ENCODE measurements around the gene FADS6. TPM values are rescaled to one million over a fixed set of nuclear protein-coding genes. Genes with fewer than 3 reads are reported as not detected.

The FADS6 gene
- total RNA-seq, 2 donors from 2014 or later = not detected

DNA sequence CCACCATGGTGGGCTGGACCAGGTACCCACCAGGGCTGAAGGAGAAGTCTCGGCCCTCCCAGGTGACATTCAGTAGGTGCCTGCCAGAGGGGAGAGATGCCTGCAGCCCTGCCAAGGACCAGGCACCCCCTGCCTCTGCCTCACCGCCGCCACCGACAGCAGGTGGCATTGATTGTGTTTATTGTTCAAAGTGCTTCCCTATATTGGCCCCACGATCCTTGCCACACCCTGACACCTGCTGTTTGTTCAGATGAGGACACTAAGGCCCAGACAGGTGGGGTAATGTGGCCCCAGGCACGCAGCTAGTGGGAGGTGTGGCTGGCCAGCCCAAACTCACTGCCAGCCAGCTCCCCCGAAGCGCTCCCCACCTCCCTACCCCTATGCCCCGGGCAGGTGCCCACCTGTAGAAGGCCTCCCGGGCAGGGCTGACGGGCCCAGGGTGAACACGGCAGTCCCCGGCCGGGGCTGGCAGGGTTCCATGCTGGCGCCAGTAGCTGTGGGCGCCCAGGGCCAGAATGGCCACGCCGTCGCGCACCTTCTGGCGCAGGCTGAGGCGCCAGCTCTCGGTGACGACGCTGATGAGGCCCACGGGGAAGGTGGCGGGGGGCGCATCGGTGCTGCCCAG lies 41.7 kb downstream of the FADS6 start:
- Histone ChIP-seq H3K9me3 (no peaks in the 10 kb centered on the region), H3K27ac (no peak overlapping the region), H3K36me3 (no peaks in the 10 kb centered on the region), H3K4me3 (no peak overlapping the region), H3K4me1 (peaks cover 0 to 13% of the 10 kb centered on the region in 2 donors), H3K27me3 (no peaks in the 10 kb centered on the region)
- DNase-seq (ENCODE audit: low spot score) = no peak
- TF ChIP-seq, protein P1, sequence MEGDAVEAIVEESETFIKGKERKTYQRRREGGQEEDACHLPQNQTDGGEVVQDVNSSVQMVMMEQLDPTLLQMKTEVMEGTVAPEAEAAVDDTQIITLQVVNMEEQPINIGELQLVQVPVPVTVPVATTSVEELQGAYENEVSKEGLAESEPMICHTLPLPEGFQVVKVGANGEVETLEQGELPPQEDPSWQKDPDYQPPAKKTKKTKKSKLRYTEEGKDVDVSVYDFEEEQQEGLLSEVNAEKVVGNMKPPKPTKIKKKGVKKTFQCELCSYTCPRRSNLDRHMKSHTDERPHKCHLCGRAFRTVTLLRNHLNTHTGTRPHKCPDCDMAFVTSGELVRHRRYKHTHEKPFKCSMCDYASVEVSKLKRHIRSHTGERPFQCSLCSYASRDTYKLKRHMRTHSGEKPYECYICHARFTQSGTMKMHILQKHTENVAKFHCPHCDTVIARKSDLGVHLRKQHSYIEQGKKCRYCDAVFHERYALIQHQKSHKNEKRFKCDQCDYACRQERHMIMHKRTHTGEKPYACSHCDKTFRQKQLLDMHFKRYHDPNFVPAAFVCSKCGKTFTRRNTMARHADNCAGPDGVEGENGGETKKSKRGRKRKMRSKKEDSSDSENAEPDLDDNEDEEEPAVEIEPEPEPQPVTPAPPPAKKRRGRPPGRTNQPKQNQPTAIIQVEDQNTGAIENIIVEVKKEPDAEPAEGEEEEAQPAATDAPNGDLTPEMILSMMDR (IDR thresholded peaks at IDR 0.05) = no peak

DNA sequence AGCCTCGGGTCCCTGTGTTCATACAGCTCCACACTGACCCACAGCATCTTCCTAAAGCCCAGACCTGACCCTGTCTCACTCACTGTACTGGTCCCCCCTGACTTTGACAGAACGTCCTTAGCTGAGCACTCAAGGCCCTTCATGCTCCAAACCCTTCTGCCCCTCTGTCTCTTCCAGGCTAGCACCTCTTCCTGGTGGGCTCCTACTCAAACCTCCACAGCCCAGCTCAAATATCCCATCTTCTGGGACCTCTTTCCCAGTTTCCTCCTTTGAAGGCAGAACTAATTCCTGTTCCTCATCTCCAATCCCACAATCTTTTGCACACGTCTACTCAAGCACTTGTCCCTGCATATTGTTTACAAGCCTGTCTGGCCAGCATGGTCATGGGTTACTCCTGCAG lies 42.5 kb downstream of the FADS6 start:
- no peak for DNase-seq (ENCODE audit: low spot score)
- TF ChIP-seq, protein P1 (IDR thresholded peaks at IDR 0.05) = no peak
- Histone ChIP-seq H3K4me3 (no peak overlapping the region), H3K27ac (no peak overlapping the region), H3K4me1 (peaks cover 0 to 13% of the 10 kb centered on the region in 2 donors), H3K27me3 (no peaks in the 10 kb centered on the region), H3K36me3 (no peaks in the 10 kb centered on the region), H3K9me3 (no peaks in the 10 kb centered on the region)

DNA sequence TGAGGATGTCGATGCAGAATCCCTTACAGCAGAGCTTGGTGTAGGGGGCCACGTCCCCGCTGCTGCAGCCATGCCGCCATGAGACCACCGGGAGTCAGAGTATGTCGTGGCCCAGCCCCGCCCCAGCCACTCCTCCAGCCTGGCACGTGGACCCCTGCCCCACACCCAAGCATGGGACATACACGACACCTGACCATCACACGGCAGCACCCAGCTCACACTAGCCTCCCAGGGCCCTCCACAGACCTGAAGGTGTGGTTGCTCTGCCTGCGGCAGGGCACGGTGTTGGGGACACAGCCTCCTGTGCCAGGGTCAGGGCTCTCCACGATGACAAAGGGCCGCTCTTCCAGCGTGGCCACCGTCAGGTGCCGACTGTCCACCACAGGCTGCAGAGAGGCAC lies 43.1 kb downstream of the FADS6 start:
- H3K4me1 ChIP-seq = peaks cover 0 to 13% of the 10 kb centered on the region in 2 donors
- H3K9me3 ChIP-seq = no peaks in the 10 kb centered on the region
- no peak for DNase-seq (ENCODE audit: low spot score)
- no peak overlapping the region for H3K27ac ChIP-seq
- H3K27me3 ChIP-seq = no peaks in the 10 kb centered on the region
- no peaks in the 10 kb centered on the region for H3K36me3 ChIP-seq
- H3K4me3 ChIP-seq = no peak overlapping the region
- TF ChIP-seq, protein P1 (IDR thresholded peaks at IDR 0.05) = no peak

DNA sequence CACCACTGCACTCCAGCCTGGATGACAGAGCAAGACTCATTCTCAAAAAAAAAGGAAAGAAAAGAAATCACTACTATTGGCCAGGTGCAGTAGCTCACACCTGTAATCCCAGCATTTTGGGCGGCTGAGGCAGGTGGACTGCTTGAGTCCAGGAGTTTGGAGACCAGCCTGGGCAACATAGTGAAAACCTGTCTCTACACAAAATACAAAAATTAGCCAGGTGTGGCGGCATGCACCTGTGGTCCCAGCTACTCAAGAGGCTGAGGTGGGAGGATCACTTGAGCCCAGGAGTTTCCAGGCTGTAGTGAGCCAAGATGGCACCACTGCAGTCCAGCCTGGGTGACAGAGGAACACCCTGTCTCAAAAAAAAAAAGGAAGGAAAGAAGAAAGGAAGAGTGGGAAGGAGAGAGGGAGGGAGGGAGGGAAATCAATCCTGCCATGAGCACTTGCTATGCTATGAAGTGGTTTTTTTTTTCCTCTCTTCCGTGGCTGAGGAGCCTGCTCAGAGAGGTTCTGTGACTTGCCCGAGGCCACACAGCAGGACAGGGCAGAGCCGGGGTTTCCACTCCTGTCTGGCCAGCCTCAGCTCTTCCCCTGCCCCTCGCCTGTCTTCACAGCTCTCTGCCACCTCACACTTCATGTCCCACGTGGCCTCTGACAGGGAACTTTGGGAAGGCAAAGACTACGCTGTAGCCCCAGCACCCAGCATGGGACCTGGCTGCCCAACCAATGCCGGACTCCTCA lies 44.6 kb downstream of the FADS6 start:
- no peak overlapping the region for H3K27ac ChIP-seq
- TF ChIP-seq, protein P1 (IDR thresholded peaks at IDR 0.05) = no peak
- H3K27me3 ChIP-seq = no peaks in the 10 kb centered on the region
- DNase-seq (ENCODE audit: low spot score) = no peak
- no peak overlapping the region for H3K4me3 ChIP-seq
- H3K4me1 ChIP-seq = peaks cover 0 to 13% of the 10 kb centered on the region in 2 donors
- no peaks in the 10 kb centered on the region for H3K36me3 ChIP-seq
- H3K9me3 ChIP-seq = no peaks in the 10 kb centered on the region

DNA sequence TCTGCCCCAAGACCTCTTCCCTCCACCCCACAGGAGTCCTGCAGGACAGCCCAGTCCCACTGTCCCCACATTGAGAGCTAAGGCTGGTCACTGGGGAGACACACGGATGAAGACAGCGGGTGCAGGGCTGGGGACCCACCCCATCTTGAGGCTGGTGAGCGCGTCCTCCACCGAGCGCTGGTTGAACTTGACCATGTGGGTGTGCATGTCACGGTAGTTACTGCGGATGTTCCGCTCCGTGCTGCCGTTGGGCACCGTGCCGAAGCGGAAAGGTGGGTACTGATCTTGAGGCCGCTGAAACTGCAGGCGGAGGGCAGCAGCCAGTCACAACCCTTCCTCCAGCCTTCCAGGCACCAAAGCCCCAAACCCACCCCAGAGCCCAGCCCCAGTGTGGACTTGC lies 46.8 kb downstream of the FADS6 start:
- Histone ChIP-seq H3K36me3 (no peaks in the 10 kb centered on the region), H3K4me1 (peaks cover 0 to 19% of the 10 kb centered on the region in 2 donors), H3K9me3 (no peaks in the 10 kb centered on the region), H3K27ac (no peak overlapping the region), H3K27me3 (no peaks in the 10 kb centered on the region), H3K4me3 (no peak overlapping the region)
- TF ChIP-seq, protein P1 (IDR thresholded peaks at IDR 0.05) = no peak
- no peak for DNase-seq (ENCODE audit: low spot score)

Data from right atrium auricular region (tissue), 2 donors.